Measurements from ENCODE around the gene VIM. TPM values are rescaled to one million over a fixed set of nuclear protein-coding genes. Genes with fewer than 3 reads are reported as not detected.

VIM gene
- total and polyA plus RNA-seq, 2 experiments from 2014 or later: 302 to 1,051 TPM

DNA sequence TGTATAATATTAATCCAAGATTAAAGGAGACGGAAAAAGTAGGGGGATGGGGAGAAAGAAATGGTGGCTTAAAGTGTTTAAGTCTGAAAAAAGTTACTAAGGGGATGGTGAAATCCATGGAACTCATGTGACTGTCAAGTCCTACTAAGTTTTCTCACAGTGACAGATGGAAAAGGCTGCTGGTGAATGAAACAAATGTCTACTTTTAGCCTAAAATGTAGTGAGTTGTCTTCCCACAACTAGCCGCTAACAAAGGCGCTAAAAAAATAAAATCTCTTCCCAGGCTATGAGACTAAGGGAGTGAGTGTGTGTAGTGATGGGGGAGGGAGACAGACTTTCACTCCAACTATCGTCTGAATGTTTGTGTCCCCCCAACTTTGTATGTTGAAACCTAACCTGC, 12.6 kb downstream of the VIM start:
- Histone ChIP-seq H3K27me3 (no peaks in the 10 kb centered on the region), H3K4me2 (no peak overlapping the region), H2AFZ (no peak overlapping the region), H3K4me1 (ENCODE audit: insufficient read depth) (no peaks in the 10 kb centered on the region), H3K36me3 (replicated peaks; ENCODE audit: insufficient read depth, low read depth) (no peaks in the 10 kb centered on the region), H4K20me1 (ENCODE audit: insufficient read depth, poor library complexity, severe bottlenecking) (peaks cover 5% of the 10 kb centered on the region), H3K27ac (no peak overlapping the region), H3K79me2 (no peaks in the 10 kb centered on the region), H3K9me2 (replicated peaks; ENCODE audit: insufficient read depth) (no peaks in the 10 kb centered on the region), H3K9me3 (ENCODE audit: low read depth) (no peaks in the 10 kb centered on the region), H3K4me3 (no peak overlapping the region)
- no peak for DNase-seq (ENCODE audit: low spot score)
- TF ChIP-seq EZH2 (IDR thresholded peaks at IDR 0.05; ENCODE audit: borderline replicate concordance): no peak
- no peak for TF ChIP-seq CTCF (IDR thresholded peaks at IDR 0.05; ENCODE audit: poor library complexity)
- TF ChIP-seq EZH2phosphoT487 (IDR thresholded peaks at IDR 0.05; ENCODE audit: low read depth, severe bottlenecking, unreplicated experiment): no peak
- WGBS (ENCODE audit: low lambda C conversion rate, missing lambda C conversion rate): 96% methylated on average over 4 of the region's 4 CpGs

GRCh38 chr10:17241611-17242333, 13.7 kb downstream of the VIM start:
- H3K4me3 ChIP-seq: no peak overlapping the region
- no peaks in the 10 kb centered on the region for H3K36me3 ChIP-seq (replicated peaks; ENCODE audit: insufficient read depth, low read depth)
- no peaks in the 10 kb centered on the region for H3K79me2 ChIP-seq
- H4K20me1 ChIP-seq (ENCODE audit: insufficient read depth, poor library complexity, severe bottlenecking): peaks cover 5% of the 10 kb centered on the region
- no peaks in the 10 kb centered on the region for H3K27me3 ChIP-seq
- no peaks in the 10 kb centered on the region for H3K9me2 ChIP-seq (replicated peaks; ENCODE audit: insufficient read depth)
- TF ChIP-seq EZH2 (IDR thresholded peaks at IDR 0.05; ENCODE audit: borderline replicate concordance) (no peak), CTCF (IDR thresholded peaks at IDR 0.05; ENCODE audit: poor library complexity) (no peak), EZH2phosphoT487 (IDR thresholded peaks at IDR 0.05; ENCODE audit: low read depth, severe bottlenecking, unreplicated experiment) (no peak)
- WGBS (ENCODE audit: low lambda C conversion rate, missing lambda C conversion rate): 90% methylated on average over 5 of the region's 5 CpGs
- H2AFZ ChIP-seq: no peak overlapping the region
- H3K4me1 ChIP-seq (ENCODE audit: insufficient read depth): no peaks in the 10 kb centered on the region
- no peaks in the 10 kb centered on the region for H3K9me3 ChIP-seq (ENCODE audit: low read depth)
- no peak for DNase-seq (ENCODE audit: low spot score)
- no peak overlapping the region for H3K27ac ChIP-seq
- no peak overlapping the region for H3K4me2 ChIP-seq

DNA sequence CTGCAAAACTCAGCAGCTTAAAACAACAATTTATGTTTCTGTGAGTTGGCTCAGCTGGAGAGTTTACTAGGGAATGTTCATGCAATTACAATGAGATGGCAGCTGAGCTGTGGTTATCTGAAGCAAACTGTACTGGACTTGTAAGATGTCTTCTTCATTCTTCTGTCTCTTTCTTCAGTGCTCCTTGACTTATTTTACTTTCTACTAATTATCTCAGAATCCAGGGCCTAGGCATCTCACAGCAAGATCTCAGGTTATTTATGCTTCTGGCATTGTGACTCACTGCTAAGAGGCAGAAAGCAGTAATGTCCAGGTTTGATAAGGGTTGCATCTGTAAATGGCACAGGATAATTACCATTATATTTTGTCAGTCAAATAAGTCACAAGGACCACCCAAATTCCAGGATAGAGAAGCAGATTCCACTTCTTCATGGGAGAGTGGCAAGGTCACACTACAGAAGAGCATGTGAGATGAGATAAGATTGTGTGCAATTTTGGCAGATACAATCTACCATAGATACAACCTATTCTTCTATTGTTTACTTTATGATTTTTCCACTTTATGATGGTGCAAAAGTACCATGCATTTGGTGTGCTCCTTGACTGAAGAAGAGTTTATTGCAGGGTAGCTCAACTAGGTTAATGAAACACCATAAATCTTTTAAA, 16.8 kb downstream of the VIM start:
- no peak overlapping the region for H3K4me2 ChIP-seq
- no peak overlapping the region for H2AFZ ChIP-seq
- H3K9me3 ChIP-seq (ENCODE audit: low read depth): no peaks in the 10 kb centered on the region
- no peak for DNase-seq (ENCODE audit: low spot score)
- H4K20me1 ChIP-seq (ENCODE audit: insufficient read depth, poor library complexity, severe bottlenecking): no peaks in the 10 kb centered on the region
- H3K4me1 ChIP-seq (ENCODE audit: insufficient read depth): no peaks in the 10 kb centered on the region
- TF ChIP-seq CTCF (IDR thresholded peaks at IDR 0.05; ENCODE audit: poor library complexity): no peak
- no peak for TF ChIP-seq EZH2 (IDR thresholded peaks at IDR 0.05; ENCODE audit: borderline replicate concordance)
- no peak for TF ChIP-seq EZH2phosphoT487 (IDR thresholded peaks at IDR 0.05; ENCODE audit: low read depth, severe bottlenecking, unreplicated experiment)
- no peak overlapping the region for H3K27ac ChIP-seq
- H3K36me3 ChIP-seq (replicated peaks; ENCODE audit: insufficient read depth, low read depth): no peaks in the 10 kb centered on the region
- no peaks in the 10 kb centered on the region for H3K9me2 ChIP-seq (replicated peaks; ENCODE audit: insufficient read depth)
- no peak overlapping the region for H3K4me3 ChIP-seq
- no peaks in the 10 kb centered on the region for H3K79me2 ChIP-seq
- no peaks in the 10 kb centered on the region for H3K27me3 ChIP-seq
